Measurements from ENCODE around the gene SDF4. TPM values are rescaled to one million over a fixed set of nuclear protein-coding genes. Genes with fewer than 3 reads are reported as not detected.

The SDF4 gene
- total and polyA plus RNA-seq, 2 of the 8 experiments (the other 6 are each of a cell fraction or from before 2014, with no cell fraction given) = 45.5 to 75.6 TPM

DNA sequence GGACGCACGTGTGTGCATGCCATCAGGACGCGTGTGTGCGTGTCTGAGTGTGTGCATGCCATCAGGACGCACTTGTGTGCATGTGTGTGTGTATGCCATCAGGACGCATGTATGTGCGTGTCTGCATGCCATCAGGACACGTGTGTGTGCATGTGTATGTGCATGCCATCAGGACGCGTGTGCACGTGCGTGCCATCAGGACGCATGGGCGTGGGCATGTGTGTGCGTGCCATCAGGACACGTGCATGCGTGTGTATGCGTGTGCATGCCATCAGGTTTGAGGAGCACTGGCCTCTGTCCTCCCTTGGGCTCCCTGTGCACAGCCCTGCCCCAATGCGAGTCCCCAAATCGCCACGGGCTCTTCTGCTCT lies 27.3 kb upstream of the SDF4 start:
- Histone ChIP-seq H3K4ac (replicated peaks; ENCODE audit: insufficient read length, low read depth, low read length) (peak overlapping the region; percentile 90), H3K27me3 (replicated peaks in 1 of 4; ENCODE audit: control insufficient read depth in 3 of 4, extremely low read depth in 1 of 4, insufficient read depth in 3 of 4, low read length in 3 of 4) (no peaks in the 10 kb centered on the region), H3K4me3 (ENCODE audit: extremely low read depth in 1 of 4, insufficient read depth in 2 of 4, low read depth in 3 of 4, low read length in 4 of 4) (no peak overlapping the region), H3K23ac (ENCODE audit: insufficient read length) (no peak overlapping the region), H3K9ac (replicated peaks in 1 of 4; ENCODE audit: extremely low read depth in 1 of 4, low read depth in 3 of 4, low read length in 3 of 4) (no peak overlapping the region), H3K56ac (replicated peaks; ENCODE audit: insufficient read length, low read depth, low read length) (no peak overlapping the region), H2BK5ac (ENCODE audit: low read depth, low read length) (peak overlapping the region; percentile 90; the same call in 1 of the 2 replicates), H4K20me1 (replicated peaks in 1 of 2; ENCODE audit: control insufficient read depth in 1 of 2, insufficient read depth in 2 of 2, low read length in 2 of 2) (peaks cover 13 to 33% of the 10 kb centered on the region in 2 experiments), H3K18ac (ENCODE audit: extremely low read depth, low read length) (no peak overlapping the region), H3K9me3 (ENCODE audit: insufficient read depth in 2 of 2, low read depth in 1 of 2, low read length in 1 of 2) (no peaks in the 10 kb centered on the region), H3K79me2 (ENCODE audit: control insufficient read depth in 1 of 2, insufficient read depth in 2 of 2, low read length in 2 of 2) (peaks cover 0 to 8% of the 10 kb centered on the region in 2 experiments; a peak in 2 of 4 replicates), H3K4me2 (ENCODE audit: insufficient read depth in 1 of 2, low read depth in 2 of 2, low read length in 2 of 2) (no peak overlapping the region), H3K36me3 (ENCODE audit: control insufficient read depth in 2 of 4, insufficient read depth in 4 of 4, low read length in 3 of 4) (peaks cover 10 to 38% (median 28%) of the 10 kb centered on the region in 4 experiments), H2BK20ac (ENCODE audit: low read length) (no peak overlapping the region), H2BK12ac (ENCODE audit: low read depth, low read length) (peak overlapping the region; percentile 95; the same call in 1 of the 2 replicates), H4K8ac (ENCODE audit: extremely low read depth, insufficient read depth, low read length) (no peak overlapping the region), H2AFZ (ENCODE audit: low read length) (no peak overlapping the region), H3K14ac (ENCODE audit: insufficient read length) (no peak overlapping the region), H3K79me1 (ENCODE audit: low read depth, low read length) (peaks cover 11% of the 10 kb centered on the region), H2AK5ac (ENCODE audit: low read depth, low read length) (0 out of 2 replicates have a peak overlapping the region, but pooled peaks have one; percentile 1), H3K4me1 (replicated peaks in 1 of 4; ENCODE audit: control insufficient read depth in 3 of 4, insufficient read depth in 4 of 4, low read length in 3 of 4) (peaks cover 0 to 14% (median 8%) of the 10 kb centered on the region in 4 experiments; a peak in 6 of 7 replicates), H2BK15ac (ENCODE audit: low read length) (no peak overlapping the region; the same call in 1 of the 2 replicates), H4K91ac (replicated peaks; ENCODE audit: insufficient read length, low read length) (no peak overlapping the region), H3K27ac (ENCODE audit: low read depth, low read length) (no peak overlapping the region), H2BK120ac (replicated peaks; ENCODE audit: low read depth, low read length) (no peak overlapping the region), H3K23me2 (ENCODE audit: low read depth, low read length) (no peaks in the 10 kb centered on the region), H4K5ac (ENCODE audit: insufficient read length, low read depth, low read length) (no peak overlapping the region)
- no peak for DNase-seq (ENCODE audit: low read depth in 1 of 2, low spot score in 2 of 2)
- ChIA-PET CTCF (ENCODE audit: partially characterized antibody) (interaction anchor here (0.7 to 1.5 kb wide), 4 partner anchors 11 to 287 kb away, joined by 3 read pairs; no protein-coding TSS in a partner anchor), POLR2A (ENCODE audit: partially characterized antibody) (interaction anchor here (1.0 to 1.3 kb wide), 3 partner anchors 9 to 46 kb away, joined by 3 read pairs; no protein-coding TSS in a partner anchor)
- TF ChIP-seq RAD21 (IDR thresholded peaks at IDR 0.05 in 1 of 2, conservative IDR thresholded peaks at IDR 0.05 in 1 of 2; ENCODE audit: low read depth in 2 of 2, low read length in 2 of 2) (no peak), POLR2AphosphoS5 (IDR thresholded peaks at IDR 0.05; ENCODE audit: low read depth, low read length) (0 out of 2 replicates have a peak, but pooled peaks have one; percentile 50), GABPA (IDR thresholded peaks at IDR 0.05; ENCODE audit: borderline replicate concordance, insufficient read depth, low read length) (no peak), CHD1 (IDR thresholded peaks at IDR 0.05; ENCODE audit: low read depth, low read length) (no peak), SP2 (IDR thresholded peaks at IDR 0.05; ENCODE audit: low read length) (no peak), RBBP5 (IDR thresholded peaks at IDR 0.05; ENCODE audit: borderline replicate concordance, low read depth, low read length) (no peak), EGR1 (IDR thresholded peaks at IDR 0.05; ENCODE audit: borderline replicate concordance, low read depth, low read length) (no peak), JUND (IDR thresholded peaks at IDR 0.05; ENCODE audit: low read length) (no peak)
- FAIRE-seq = no peak
- 94% methylated on average over 22 of the region's 22 CpGs; no CpG with 5 or more reads in 1 of the 2 experiments for WGBS, 2 experiments (ENCODE audit: extremely low coverage in 1 of 2, insufficient coverage in 1 of 2, insufficient read length in 1 of 2, insufficient replicate concordance in 2 of 2, low coverage in 1 of 2, low lambda C conversion rate in 2 of 2, missing lambda C conversion rate in 1 of 2)

All from H1 (cell line).